LNCAP (cell line): ENCODE data around the gene METTL26.

Source experiments
- CTCF ChIP-seq: fragments of 450-650 bp; IDR thresholded peaks from 2 replicates; pipeline ENCODE4 v1.5.1; 2017; ENCODE audit warnings: mild to moderate bottlenecking

The METTL26 gene

GRCh38 chr16:636206-637080, at the start of gene METTL26:
Gene METTL26, minus strand, starts transcription at chr16:636305. Its CDS starts 15 bp downstream, at chr16:636290.
- no peak for TF ChIP-seq CTCF

GRCh38 chr16:684961-685696, 49.0 kb upstream of the METTL26 start:
- TF ChIP-seq CTCF, result no peak

GRCh38 chr16:684071-684794, 48.1 kb upstream of the METTL26 start, which contains the start of gene JMJD8:
Gene JMJD8, minus strand, starts transcription at chr16:684334. Its CDS starts 15 bp downstream, at chr16:684319.
- no peak for TF ChIP-seq CTCF

GRCh38 chr16:683396-684070, 47.4 kb upstream of the METTL26 start:
- TF ChIP-seq CTCF, result no peak

GRCh38 chr16:682493-683395, 46.6 kb upstream of the METTL26 start:
- no peak for TF ChIP-seq CTCF

GRCh38 chr16:681746-682427, 45.8 kb upstream of the METTL26 start:
- TF ChIP-seq CTCF, result no peak
